Neuron (in vitro differentiated cells): ENCODE results near the gene ZRANB3.
"Not testable (repeated sequence)": the region's sequence is repeated elsewhere in the genome, so short reads cannot be mapped to it uniquely, and the experiment has no call there.

ENCODE experiments used
- H2AFZ ChIP-seq: one replicate; pipeline ENCODE4 v1.6.1; 2013; ENCODE audit warnings: low read depth, mild to moderate bottlenecking, inconsistent platforms, low read length, moderate library complexity
- H3K27me3 ChIP-seq: one replicate; pipeline ENCODE4 v1.6.1; 2013; ENCODE audit warnings: low read length; ENCODE audit not compliant: insufficient read depth
- H3K36me3 ChIP-seq: one replicate; pipeline ENCODE4 v1.6.1; 2013; ENCODE audit warnings: low read length; ENCODE audit not compliant: insufficient read depth
- H3K4me1 ChIP-seq: one replicate; pipeline ENCODE4 v1.6.1; 2013; ENCODE audit warnings: low read length; ENCODE audit not compliant: insufficient read depth
- H3K4me3 ChIP-seq: 2 replicates; pipeline ENCODE4 v1.5.1; 2013; ENCODE audit warnings: mild to moderate bottlenecking, low read length, moderate library complexity
- H3K9me3 ChIP-seq: one replicate; pipeline ENCODE4 v1.6.1; 2013; ENCODE audit warnings: low read length

The ZRANB3 gene

GRCh38 chr2:135531231-135532197, 496 bp upstream of the ZRANB3 start, which contains the start of gene R3HDM1:
Gene R3HDM1, plus strand, starts transcription at chr2:135531484. Its CDS starts 73,362 bp downstream, at chr2:135604846.
- peak within 1 kb of the TSS; percentile 80 for H3K4me3 ChIP-seq
- peak within 1 kb of the TSS; percentile 88 for H2AFZ ChIP-seq
- no peaks in the 10 kb centered on the region for H3K27me3 ChIP-seq
- peaks cover 15% of the 10 kb centered on the region for H3K4me1 ChIP-seq
- peaks cover 3% of the 10 kb centered on the region for H3K9me3 ChIP-seq
- H3K36me3 ChIP-seq = peaks cover 4% of the 10 kb centered on the region

GRCh38 chr2:135528006-135528405, 3.0 kb downstream of the ZRANB3 start:
- H2AFZ ChIP-seq = no peak overlapping the region
- no peaks in the 10 kb centered on the region for H3K9me3 ChIP-seq
- peaks cover 13% of the 10 kb centered on the region for H3K4me1 ChIP-seq

GRCh38 chr2:135525786-135526185, 5.2 kb downstream of the ZRANB3 start:
- Histone ChIP-seq H2AFZ (no peak overlapping the region), H3K27me3 (no peaks in the 10 kb centered on the region), H3K36me3 (no peaks in the 10 kb centered on the region), H3K9me3 (peaks cover 5% of the 10 kb centered on the region), H3K4me1 (peaks cover 6% of the 10 kb centered on the region), H3K4me3 (no peak overlapping the region)

More at GRCh38 chr2:135528006-135528405, 3.0 kb downstream of the ZRANB3 start:
- Histone ChIP-seq H3K36me3 (no peaks in the 10 kb centered on the region), H3K4me3 (no peak overlapping the region), H3K27me3 (no peaks in the 10 kb centered on the region)

- no peaks in the 10 kb centered on the region for H3K4me1 ChIP-seq
- peaks cover 3% of the 10 kb centered on the region for H3K36me3 ChIP-seq
- H3K9me3 ChIP-seq = peaks cover 14% of the 10 kb centered on the region
- H2AFZ ChIP-seq = no peak overlapping the region
- H3K27me3 ChIP-seq = no peaks in the 10 kb centered on the region
- H3K4me3 ChIP-seq = no peak overlapping the region
Observed at GRCh38 chr2:135512099-135512498, 18.9 kb downstream of the ZRANB3 start.

GRCh38 chr2:135510577-135510976, 20.4 kb downstream of the ZRANB3 start:
- Histone ChIP-seq H3K27me3 (no peaks in the 10 kb centered on the region), H3K4me3 (no peak overlapping the region), H2AFZ (no peak overlapping the region), H3K9me3 (peaks cover 14% of the 10 kb centered on the region), H3K36me3 (peaks cover 3% of the 10 kb centered on the region), H3K4me1 (no peaks in the 10 kb centered on the region)

GRCh38 chr2:135504811-135505210, 26.2 kb downstream of the ZRANB3 start:
- peaks cover 18% of the 10 kb centered on the region for H3K36me3 ChIP-seq
- no peak overlapping the region for H2AFZ ChIP-seq

GRCh38 chr2:135498588-135498987, 32.4 kb downstream of the ZRANB3 start:
- H3K27me3 ChIP-seq, H2AFZ ChIP-seq, H3K4me1 ChIP-seq, H3K9me3 ChIP-seq, H3K4me3 ChIP-seq: not testable (repeated sequence)
- H3K36me3 ChIP-seq = peaks cover 14% of the 10 kb centered on the region

More at GRCh38 chr2:135504811-135505210, 26.2 kb downstream of the ZRANB3 start:
- Histone ChIP-seq H3K4me3 (no peak overlapping the region), H3K4me1 (no peaks in the 10 kb centered on the region), H3K9me3 (peaks cover 2% of the 10 kb centered on the region), H3K27me3 (no peaks in the 10 kb centered on the region)

GRCh38 chr2:135494917-135495316, 36.1 kb downstream of the ZRANB3 start:
- no peak overlapping the region for H2AFZ ChIP-seq
- peaks cover 6% of the 10 kb centered on the region for H3K36me3 ChIP-seq
- H3K9me3 ChIP-seq = no peaks in the 10 kb centered on the region
- H3K27me3 ChIP-seq = no peaks in the 10 kb centered on the region
- H3K4me3 ChIP-seq = no peak overlapping the region
- no peaks in the 10 kb centered on the region for H3K4me1 ChIP-seq

- no peak overlapping the region for H3K4me3 ChIP-seq
- H3K36me3 ChIP-seq = peaks cover 6% of the 10 kb centered on the region
- H2AFZ ChIP-seq = no peak overlapping the region
- no peaks in the 10 kb centered on the region for H3K27me3 ChIP-seq
- no peaks in the 10 kb centered on the region for H3K4me1 ChIP-seq
- no peaks in the 10 kb centered on the region for H3K9me3 ChIP-seq
Observed at GRCh38 chr2:135494503-135494902, 36.5 kb downstream of the ZRANB3 start.

- Histone ChIP-seq H3K4me1 (no peaks in the 10 kb centered on the region), H3K4me3 (no peak overlapping the region), H3K27me3 (no peaks in the 10 kb centered on the region), H2AFZ (no peak overlapping the region), H3K9me3 (peaks cover 7% of the 10 kb centered on the region), H3K36me3 (peaks cover 18% of the 10 kb centered on the region)
Observed at GRCh38 chr2:135490376-135490775, 40.6 kb downstream of the ZRANB3 start.

GRCh38 chr2:135485441-135485840, 45.6 kb downstream of the ZRANB3 start:
- Histone ChIP-seq H3K27me3 (no peaks in the 10 kb centered on the region), H3K9me3 (peaks cover 7% of the 10 kb centered on the region), H3K4me1 (no peaks in the 10 kb centered on the region), H2AFZ (no peak overlapping the region), H3K4me3 (no peak overlapping the region), H3K36me3 (peaks cover 27% of the 10 kb centered on the region)

GRCh38 chr2:135475128-135475527, 55.9 kb downstream of the ZRANB3 start:
- H3K4me3 ChIP-seq = no peak overlapping the region
- H2AFZ ChIP-seq = no peak overlapping the region
- no peaks in the 10 kb centered on the region for H3K9me3 ChIP-seq
- H3K27me3 ChIP-seq = no peaks in the 10 kb centered on the region
- no peaks in the 10 kb centered on the region for H3K4me1 ChIP-seq
- no peaks in the 10 kb centered on the region for H3K36me3 ChIP-seq

GRCh38 chr2:135473567-135473966, 57.5 kb downstream of the ZRANB3 start:
- Histone ChIP-seq H2AFZ (no peak overlapping the region), H3K27me3 (no peaks in the 10 kb centered on the region), H3K4me1 (no peaks in the 10 kb centered on the region), H3K4me3 (no peak overlapping the region), H3K9me3 (no peaks in the 10 kb centered on the region), H3K36me3 (no peaks in the 10 kb centered on the region)
